ENCODE data around the gene FOLH1. TPM values are rescaled to one million over a fixed set of nuclear protein-coding genes. Genes with fewer than 3 reads are reported as not detected.
"Not testable (repeated sequence)": the region's sequence is repeated elsewhere in the genome, so short reads cannot be mapped to it uniquely, and the experiment has no call there.

The FOLH1 gene
- polyA plus RNA-seq, 1 donor (not counting 4 experiments of a cell fraction or from before 2014, with no cell fraction given), result 1.0 TPM

DNA sequence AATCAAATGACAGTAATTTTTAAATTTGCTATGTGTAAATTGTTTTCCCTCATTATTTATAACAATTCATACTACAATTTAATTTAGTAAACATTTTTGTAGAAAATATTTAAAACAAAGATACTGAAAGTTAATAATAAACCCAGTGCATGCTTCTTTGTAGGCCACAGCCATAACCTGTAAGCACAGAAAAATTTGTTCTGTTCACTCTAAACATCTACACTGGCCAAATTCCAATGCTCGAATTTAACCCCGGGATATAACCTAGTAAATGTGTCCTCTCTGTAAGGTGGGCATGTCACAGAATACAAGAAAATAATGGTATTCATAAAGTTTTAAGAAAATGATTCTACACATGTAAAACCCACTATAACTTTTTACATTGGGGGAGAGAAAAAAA, 22.2 kb downstream of the FOLH1 start:
- H3K79me2 ChIP-seq (ENCODE audit: control insufficient read depth, insufficient read depth, low read length); H3K4me3 ChIP-seq (ENCODE audit: control insufficient read depth in 2 of 3, extremely low read depth in 1 of 3, insufficient read depth in 2 of 3, low read depth in 1 of 3, low read length in 3 of 3); dilution Hi-C loops (cut with MboI; ENCODE audit: extremely low pct_ligation_motif_present, low sequenced_read_pairs); H3K4me2 ChIP-seq (ENCODE audit: control insufficient read depth, extremely low read depth, insufficient read depth, low read depth, low read length); H3K9me1 ChIP-seq (ENCODE audit: control insufficient read depth, extremely low read depth, insufficient read depth, low read length); H3K27ac ChIP-seq (ENCODE audit: control insufficient read depth, insufficient read depth, low read length); H3K27me3 ChIP-seq (ENCODE audit: control insufficient read depth, extremely low read depth, insufficient read depth, low read length); H3K9ac ChIP-seq (ENCODE audit: control insufficient read depth, extremely low read depth, insufficient read depth, low read length); H2AFZ ChIP-seq (ENCODE audit: control insufficient read depth, low read length); H3K4me1 ChIP-seq (ENCODE audit: control insufficient read depth, extremely low read depth, insufficient read depth, low read length); H4K20me1 ChIP-seq (ENCODE audit: control insufficient read depth, extremely low read depth, insufficient read depth, low read length); FAIRE-seq; H3K36me3 ChIP-seq (ENCODE audit: control insufficient read depth in 2 of 2, extremely low read depth in 1 of 2, insufficient read depth in 2 of 2, low read length in 2 of 2); DNase-seq (ENCODE audit: low read depth, low spot score); H3K9me3 ChIP-seq (ENCODE audit: control insufficient read depth, low read depth, low read length): not testable (repeated sequence)

DNA sequence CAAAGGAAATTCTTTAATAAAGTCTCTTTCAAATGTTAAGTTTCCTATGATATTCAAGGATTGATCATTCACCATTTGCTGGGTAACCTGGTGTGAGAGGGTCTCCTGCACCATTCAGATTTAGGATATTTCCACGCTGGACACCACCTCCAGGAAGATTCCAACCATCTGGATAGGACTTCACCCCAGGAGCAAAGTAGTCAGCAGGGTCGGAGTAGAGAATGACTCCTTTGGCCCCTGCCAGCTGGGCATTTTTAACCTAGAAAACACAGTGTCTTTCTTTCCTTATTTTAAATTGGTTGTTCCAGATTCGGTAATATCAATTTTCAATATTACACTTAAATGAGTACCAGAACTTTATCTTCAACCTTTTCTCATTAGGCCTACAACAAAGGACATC, 22.8 kb downstream of the FOLH1 start:
- H3K36me3 ChIP-seq (ENCODE audit: control insufficient read depth in 2 of 2, extremely low read depth in 1 of 2, insufficient read depth in 2 of 2, low read length in 2 of 2); H3K4me2 ChIP-seq (ENCODE audit: control insufficient read depth, extremely low read depth, insufficient read depth, low read depth, low read length); FAIRE-seq; H3K27ac ChIP-seq (ENCODE audit: control insufficient read depth, insufficient read depth, low read length); H4K20me1 ChIP-seq (ENCODE audit: control insufficient read depth, extremely low read depth, insufficient read depth, low read length); H3K79me2 ChIP-seq (ENCODE audit: control insufficient read depth, insufficient read depth, low read length); H3K9me3 ChIP-seq (ENCODE audit: control insufficient read depth, low read depth, low read length); H2AFZ ChIP-seq (ENCODE audit: control insufficient read depth, low read length); H3K4me3 ChIP-seq (ENCODE audit: control insufficient read depth in 2 of 3, extremely low read depth in 1 of 3, insufficient read depth in 2 of 3, low read depth in 1 of 3, low read length in 3 of 3); DNase-seq (ENCODE audit: low read depth, low spot score); H3K27me3 ChIP-seq (ENCODE audit: control insufficient read depth, extremely low read depth, insufficient read depth, low read length); H3K9me1 ChIP-seq (ENCODE audit: control insufficient read depth, extremely low read depth, insufficient read depth, low read length); H3K9ac ChIP-seq (ENCODE audit: control insufficient read depth, extremely low read depth, insufficient read depth, low read length); dilution Hi-C loops (cut with MboI; ENCODE audit: extremely low pct_ligation_motif_present, low sequenced_read_pairs); H3K4me1 ChIP-seq (ENCODE audit: control insufficient read depth, extremely low read depth, insufficient read depth, low read length): not testable (repeated sequence)

DNA sequence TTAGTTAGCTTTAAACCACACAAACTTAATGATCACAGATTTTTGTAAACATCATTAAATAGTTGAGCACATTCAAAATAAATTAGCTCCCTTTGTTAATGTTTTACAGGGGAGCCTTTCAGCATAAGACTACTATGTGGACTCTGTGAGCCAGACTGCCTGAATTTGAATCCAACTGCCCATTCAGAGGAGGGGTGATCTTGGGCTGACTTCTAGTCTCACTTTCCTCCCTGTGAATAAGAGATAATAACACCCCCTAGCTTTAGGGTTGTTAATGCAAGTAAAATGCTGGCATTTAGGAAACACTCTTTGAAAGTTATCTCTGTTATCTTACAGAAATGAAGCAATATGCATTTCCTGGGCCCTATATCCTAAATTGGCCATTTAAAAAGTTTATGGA, 23.6 kb downstream of the FOLH1 start:
- H3K36me3 ChIP-seq (ENCODE audit: control insufficient read depth in 2 of 2, extremely low read depth in 1 of 2, insufficient read depth in 2 of 2, low read length in 2 of 2); H3K27me3 ChIP-seq (ENCODE audit: control insufficient read depth, extremely low read depth, insufficient read depth, low read length); H4K20me1 ChIP-seq (ENCODE audit: control insufficient read depth, extremely low read depth, insufficient read depth, low read length); H3K4me1 ChIP-seq (ENCODE audit: control insufficient read depth, extremely low read depth, insufficient read depth, low read length); dilution Hi-C loops (cut with MboI; ENCODE audit: extremely low pct_ligation_motif_present, low sequenced_read_pairs); H3K79me2 ChIP-seq (ENCODE audit: control insufficient read depth, insufficient read depth, low read length); H3K27ac ChIP-seq (ENCODE audit: control insufficient read depth, insufficient read depth, low read length); H3K9me1 ChIP-seq (ENCODE audit: control insufficient read depth, extremely low read depth, insufficient read depth, low read length); H3K4me3 ChIP-seq (ENCODE audit: control insufficient read depth in 2 of 3, extremely low read depth in 1 of 3, insufficient read depth in 2 of 3, low read depth in 1 of 3, low read length in 3 of 3); H2AFZ ChIP-seq (ENCODE audit: control insufficient read depth, low read length); H3K9me3 ChIP-seq (ENCODE audit: control insufficient read depth, low read depth, low read length); H3K9ac ChIP-seq (ENCODE audit: control insufficient read depth, extremely low read depth, insufficient read depth, low read length); H3K4me2 ChIP-seq (ENCODE audit: control insufficient read depth, extremely low read depth, insufficient read depth, low read depth, low read length); DNase-seq (ENCODE audit: low read depth, low spot score); FAIRE-seq: not testable (repeated sequence)

DNA sequence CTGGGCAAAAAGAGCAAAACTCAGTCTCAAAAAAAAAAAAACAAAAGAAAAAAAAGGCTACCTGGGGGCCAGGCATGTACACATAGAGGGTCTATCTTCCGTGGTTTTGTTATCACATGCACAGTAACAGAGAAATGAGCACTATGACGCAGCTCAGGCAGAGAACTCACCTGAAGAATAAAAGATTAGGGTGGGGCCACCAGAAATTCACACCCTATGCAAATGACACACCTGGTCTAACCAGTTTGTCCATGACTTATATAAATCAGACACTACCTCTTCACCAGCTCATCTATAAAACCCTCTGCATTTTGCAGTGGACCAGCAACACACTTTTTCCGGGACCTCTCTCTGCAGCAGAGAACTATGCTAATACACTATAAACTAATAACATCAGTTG, 30.5 kb downstream of the FOLH1 start:
- H4K20me1 ChIP-seq (ENCODE audit: control insufficient read depth, extremely low read depth, insufficient read depth, low read length); H3K9me3 ChIP-seq (ENCODE audit: control insufficient read depth, low read depth, low read length); H2AFZ ChIP-seq (ENCODE audit: control insufficient read depth, low read length); H3K4me1 ChIP-seq (ENCODE audit: control insufficient read depth, extremely low read depth, insufficient read depth, low read length); H3K9ac ChIP-seq (ENCODE audit: control insufficient read depth, extremely low read depth, insufficient read depth, low read length); dilution Hi-C loops (cut with MboI; ENCODE audit: extremely low pct_ligation_motif_present, low sequenced_read_pairs); H3K27me3 ChIP-seq (ENCODE audit: control insufficient read depth, extremely low read depth, insufficient read depth, low read length); H3K9me1 ChIP-seq (ENCODE audit: control insufficient read depth, extremely low read depth, insufficient read depth, low read length); H3K4me3 ChIP-seq (ENCODE audit: control insufficient read depth in 2 of 3, extremely low read depth in 1 of 3, insufficient read depth in 2 of 3, low read depth in 1 of 3, low read length in 3 of 3); H3K79me2 ChIP-seq (ENCODE audit: control insufficient read depth, insufficient read depth, low read length); H3K36me3 ChIP-seq (ENCODE audit: control insufficient read depth in 2 of 2, extremely low read depth in 1 of 2, insufficient read depth in 2 of 2, low read length in 2 of 2): not testable (repeated sequence)
- Histone ChIP-seq H3K27ac (ENCODE audit: control insufficient read depth, insufficient read depth, low read length) (peak overlapping the region; percentile 31), H3K4me2 (ENCODE audit: control insufficient read depth, extremely low read depth, insufficient read depth, low read depth, low read length) (peak overlapping the region; percentile 58)
- FAIRE-seq (peak; percentile 91), DNase-seq (ENCODE audit: low read depth, low spot score) (peak; percentile 13)

DNA sequence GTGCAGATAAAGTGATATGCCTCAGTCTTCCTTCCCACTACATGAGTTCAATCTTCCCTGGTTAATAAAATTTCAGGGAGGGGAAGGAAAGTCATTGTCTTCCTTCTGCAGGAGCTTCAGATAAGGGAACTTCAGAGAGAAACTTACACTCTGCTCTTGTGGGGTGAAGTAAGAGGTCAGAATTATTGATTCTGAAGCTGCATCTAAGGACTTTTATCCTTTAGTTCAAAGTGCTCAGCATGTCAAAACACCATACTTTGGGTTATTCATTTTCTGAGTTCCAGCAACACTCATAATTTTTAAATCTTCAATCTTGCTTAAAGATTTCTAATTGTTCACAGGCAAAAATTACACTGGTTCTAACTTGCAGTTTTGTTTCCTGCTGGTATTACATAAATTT, 33.0 kb downstream of the FOLH1 start:
- DNase-seq (ENCODE audit: low read depth, low spot score); H3K79me2 ChIP-seq (ENCODE audit: control insufficient read depth, insufficient read depth, low read length); dilution Hi-C loops (cut with MboI; ENCODE audit: extremely low pct_ligation_motif_present, low sequenced_read_pairs); H3K4me1 ChIP-seq (ENCODE audit: control insufficient read depth, extremely low read depth, insufficient read depth, low read length); H3K4me3 ChIP-seq (ENCODE audit: control insufficient read depth in 2 of 3, extremely low read depth in 1 of 3, insufficient read depth in 2 of 3, low read depth in 1 of 3, low read length in 3 of 3); H3K4me2 ChIP-seq (ENCODE audit: control insufficient read depth, extremely low read depth, insufficient read depth, low read depth, low read length); FAIRE-seq; H2AFZ ChIP-seq (ENCODE audit: control insufficient read depth, low read length); H4K20me1 ChIP-seq (ENCODE audit: control insufficient read depth, extremely low read depth, insufficient read depth, low read length); H3K9me3 ChIP-seq (ENCODE audit: control insufficient read depth, low read depth, low read length); H3K9me1 ChIP-seq (ENCODE audit: control insufficient read depth, extremely low read depth, insufficient read depth, low read length); H3K36me3 ChIP-seq (ENCODE audit: control insufficient read depth in 2 of 2, extremely low read depth in 1 of 2, insufficient read depth in 2 of 2, low read length in 2 of 2); H3K27me3 ChIP-seq (ENCODE audit: control insufficient read depth, extremely low read depth, insufficient read depth, low read length); H3K27ac ChIP-seq (ENCODE audit: control insufficient read depth, insufficient read depth, low read length); H3K9ac ChIP-seq (ENCODE audit: control insufficient read depth, extremely low read depth, insufficient read depth, low read length): not testable (repeated sequence)
